ENCODE data around the gene LACTBL1.
"Not testable (repeated sequence)": the region's sequence is repeated elsewhere in the genome, so short reads cannot be mapped to it uniquely, and the experiment has no call there.

LACTBL1 gene, protein sequence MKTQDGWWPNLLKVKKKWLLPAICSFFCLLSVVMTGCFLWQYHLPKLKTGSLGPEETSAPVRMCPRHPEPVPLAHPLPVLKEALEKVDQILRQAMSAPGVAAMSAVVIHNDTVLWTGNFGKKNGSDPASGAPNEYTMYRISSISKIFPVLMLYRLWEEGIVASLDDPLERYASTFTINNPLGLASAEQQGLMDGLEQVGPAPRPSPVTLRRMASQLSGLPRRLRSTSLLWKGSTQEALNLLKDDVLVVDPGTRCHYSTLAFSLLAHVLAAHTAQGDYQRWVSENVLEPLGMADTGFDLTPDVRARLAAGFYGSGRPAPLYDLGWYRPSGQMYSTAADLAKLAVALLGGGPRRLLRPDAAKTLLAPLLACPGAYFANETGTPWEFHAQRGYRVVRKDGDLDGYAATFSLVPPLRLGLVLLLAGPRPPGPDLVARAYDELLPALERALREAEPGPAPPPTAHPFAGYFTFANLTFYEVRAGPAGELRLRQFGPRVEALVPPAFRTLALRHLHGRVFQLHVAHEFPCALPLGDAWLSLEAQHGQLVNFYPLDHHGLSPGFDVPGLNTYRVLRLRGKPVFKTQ

DNA sequence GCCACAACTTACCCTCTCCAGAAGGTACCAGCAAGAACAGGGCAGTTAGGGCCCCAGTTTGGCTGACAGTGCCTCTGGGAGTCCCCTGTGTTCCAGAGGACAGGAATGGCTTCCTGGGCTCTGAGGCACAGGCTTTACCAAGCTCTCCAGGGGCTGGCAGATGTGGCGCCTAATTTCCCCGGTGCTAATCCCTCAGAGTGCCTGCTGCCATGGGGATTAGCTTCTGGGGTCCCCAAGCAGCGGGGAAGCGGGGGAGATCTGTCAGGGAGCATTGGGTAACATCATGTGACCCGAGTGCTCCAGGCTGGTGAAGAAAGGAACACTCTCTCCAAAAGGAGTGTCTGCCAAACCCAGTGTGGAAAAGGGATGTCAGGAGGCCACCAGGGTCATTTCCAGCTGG, at the start of gene LACTBL1:
Gene LACTBL1, minus strand, starts transcription at position 107 of the 400 bp plus-strand sequence. CDS start 550 bp downstream, outside the sequence.
- in situ Hi-C loops (cut with MboI; ENCODE audit: low sequenced_read_pairs) = loop anchor here (10.0 kb wide), 1 partner anchor 212 kb away; no protein-coding TSS in a partner anchor

- in situ Hi-C loops (cut with MboI; ENCODE audit: low sequenced_read_pairs) = no loop called here
These were observed 49.2 kb upstream of the LACTBL1 start for GRCh38 chr1:23021834-23022233.

DNA sequence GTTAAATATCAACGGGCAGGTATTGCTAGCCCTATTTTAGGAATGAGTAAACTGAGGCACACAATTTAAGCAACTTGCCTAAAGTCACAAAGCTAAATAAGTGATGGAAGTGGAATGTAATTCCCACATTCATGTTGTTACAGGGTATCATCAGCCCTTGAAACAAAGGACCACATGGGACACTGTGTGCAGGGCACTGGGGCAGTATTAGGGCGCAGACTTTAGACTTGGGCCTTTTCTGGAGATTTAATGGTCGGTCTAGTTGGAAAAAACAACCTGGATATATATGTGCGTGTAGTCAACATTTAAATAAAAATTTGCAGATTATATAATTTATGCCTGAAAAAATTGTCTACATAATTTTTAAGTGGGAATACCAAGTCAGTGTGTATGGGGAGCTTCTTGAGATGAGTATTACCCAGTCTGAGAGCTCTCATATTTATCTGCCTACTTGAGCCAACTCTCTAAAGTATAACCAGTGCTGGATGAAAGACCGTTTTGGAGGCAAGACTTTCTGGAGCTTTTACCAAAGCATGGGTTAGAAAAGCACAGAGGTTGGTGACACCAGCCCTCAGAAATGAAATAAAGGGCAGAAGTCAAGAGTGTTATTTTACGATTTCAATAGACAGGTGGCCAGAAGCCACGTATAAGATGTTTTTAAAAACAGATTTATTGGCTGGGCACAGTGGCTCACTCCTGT, 48.2 kb upstream of the LACTBL1 start:
- in situ Hi-C loops (cut with MboI; ENCODE audit: low sequenced_read_pairs) = no loop called here

GRCh38 chr1:23019863-23020625, 47.4 kb upstream of the LACTBL1 start:
- in situ Hi-C loops (cut with MboI; ENCODE audit: low sequenced_read_pairs) = no loop called here

GRCh38 chr1:23019094-23019862, 46.6 kb upstream of the LACTBL1 start, which contains the start of gene KDM1A:
Gene KDM1A (plus strand): TSS chr1:23019468. CDS start chr1:23019597, 129 bp downstream.
- in situ Hi-C loops (cut with MboI; ENCODE audit: low sequenced_read_pairs) = no loop called here

GRCh38 chr1:23018661-23019093, 46.0 kb upstream of the LACTBL1 start:
- in situ Hi-C loops (cut with MboI; ENCODE audit: low sequenced_read_pairs) = no loop called here

DNA sequence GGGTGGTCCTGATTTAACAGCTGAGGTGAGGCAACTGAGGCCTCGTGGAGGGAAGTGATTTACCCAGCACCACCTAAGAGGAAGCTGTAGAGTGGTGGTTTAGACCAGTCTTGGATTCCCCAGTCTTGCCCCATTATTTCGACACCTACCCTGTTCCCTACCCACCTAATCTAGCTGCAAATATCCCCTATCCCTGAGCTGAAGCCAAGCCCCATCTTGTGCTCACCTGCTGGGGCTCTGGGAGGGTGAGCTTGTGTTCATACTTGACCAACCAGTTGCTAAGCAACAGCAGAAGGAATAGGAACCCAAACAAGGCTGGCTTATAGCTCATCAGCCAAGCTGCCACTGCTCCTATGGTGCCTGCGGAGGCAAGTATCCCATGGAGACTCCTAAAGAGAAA, 41.0 kb upstream of the LACTBL1 start:
- in situ Hi-C loops (cut with MboI; ENCODE audit: low sequenced_read_pairs) = no loop called here

- in situ Hi-C loops (cut with MboI; ENCODE audit: low sequenced_read_pairs) = not testable (repeated sequence)
These were observed 37.4 kb upstream of the LACTBL1 start for GRCh38 chr1:23010025-23010424.

GRCh38 chr1:23008901-23009300, 36.2 kb upstream of the LACTBL1 start:
- in situ Hi-C loops (cut with MboI; ENCODE audit: low sequenced_read_pairs) = no loop called here

GRCh38 chr1:23007106-23007505, 34.4 kb upstream of the LACTBL1 start:
- in situ Hi-C loops (cut with MboI; ENCODE audit: low sequenced_read_pairs) = no loop called here

GRCh38 chr1:23004769-23005168, 32.1 kb upstream of the LACTBL1 start:
- in situ Hi-C loops (cut with MboI; ENCODE audit: low sequenced_read_pairs) = not testable (repeated sequence)

DNA sequence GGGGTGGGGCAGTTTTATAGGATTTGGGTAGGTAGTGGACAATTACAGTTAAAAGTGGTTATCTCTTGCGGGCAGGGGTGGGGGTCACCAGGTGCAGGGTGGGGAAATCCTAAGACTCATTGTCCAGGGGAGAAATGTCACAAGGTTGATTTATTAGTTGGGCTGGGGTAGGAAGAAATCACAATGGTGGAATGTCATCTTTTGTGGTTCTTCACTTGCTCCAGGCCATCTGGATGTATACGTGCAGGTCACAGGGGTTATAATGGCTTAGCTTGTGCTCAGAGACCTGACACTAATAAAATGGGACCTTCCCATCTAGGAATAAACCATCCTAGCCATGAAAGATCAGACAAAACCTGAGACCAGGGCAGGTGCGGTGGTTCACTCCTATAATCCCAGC, 31.4 kb upstream of the LACTBL1 start:
- in situ Hi-C loops (cut with MboI; ENCODE audit: low sequenced_read_pairs) = no loop called here

DNA sequence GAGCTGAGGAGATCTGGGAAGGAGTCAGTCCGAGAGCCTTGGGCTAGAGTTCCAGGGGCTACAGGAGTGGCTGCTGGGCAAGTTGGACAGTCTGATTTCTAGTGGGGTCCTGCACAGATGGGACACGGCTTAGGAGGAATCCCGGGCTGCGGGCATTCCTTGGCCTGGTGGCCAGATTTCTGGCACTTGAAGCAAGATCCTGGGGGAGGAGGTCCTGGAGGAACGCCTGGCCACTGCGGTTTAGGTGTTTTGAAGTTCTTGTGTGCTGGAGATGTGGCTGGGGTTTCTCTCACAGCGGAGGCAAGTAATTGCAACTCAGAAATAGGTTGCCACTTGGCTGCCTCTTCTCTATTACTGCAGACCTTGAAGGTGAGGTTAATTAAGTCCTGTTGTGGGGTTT, 29.6 kb upstream of the LACTBL1 start:
- in situ Hi-C loops (cut with MboI; ENCODE audit: low sequenced_read_pairs) = not testable (repeated sequence)

DNA sequence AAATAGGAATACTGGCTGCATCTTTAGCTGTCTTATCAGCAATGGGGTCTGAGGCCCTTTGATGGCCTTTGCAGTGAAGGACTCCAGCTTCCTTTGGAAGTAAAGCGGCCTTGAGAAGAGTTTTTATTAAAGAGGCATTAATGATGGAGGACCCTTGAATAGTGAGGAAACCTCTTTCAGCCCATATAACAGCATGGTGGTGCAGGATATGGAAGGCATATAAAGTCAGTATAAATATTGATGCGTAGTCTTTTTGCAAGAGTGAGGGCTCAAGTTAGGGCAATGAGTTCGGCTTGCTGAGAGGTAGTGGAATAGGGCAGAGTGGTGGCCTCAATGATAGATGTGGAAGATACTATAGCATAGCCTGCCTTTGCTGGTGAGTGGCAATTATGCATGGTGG, 27.5 kb upstream of the LACTBL1 start:
- in situ Hi-C loops (cut with MboI; ENCODE audit: low sequenced_read_pairs) = not testable (repeated sequence)

GRCh38 chr1:22997528-22997927, 24.9 kb upstream of the LACTBL1 start:
- in situ Hi-C loops (cut with MboI; ENCODE audit: low sequenced_read_pairs) = not testable (repeated sequence)

DNA sequence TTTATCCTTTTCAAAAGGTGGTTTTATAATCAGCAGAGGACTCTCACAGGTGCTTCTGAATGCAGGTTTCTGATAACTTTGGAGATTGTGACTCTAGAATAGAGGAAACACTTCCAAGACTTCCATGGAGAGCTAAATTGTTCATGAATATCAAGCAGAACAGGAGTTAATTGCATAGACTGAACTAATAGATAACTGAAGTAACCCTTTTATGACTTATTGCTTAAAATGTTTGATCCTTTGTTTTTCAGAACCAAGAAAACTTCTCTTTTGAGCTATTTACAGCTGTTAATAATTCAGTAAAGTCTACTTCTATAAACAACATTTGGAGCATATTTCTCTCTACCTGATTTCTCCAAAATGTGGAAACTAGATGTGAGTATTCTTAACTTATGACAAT, 23.1 kb upstream of the LACTBL1 start:
- in situ Hi-C loops (cut with MboI; ENCODE audit: low sequenced_read_pairs) = no loop called here

- in situ Hi-C loops (cut with MboI; ENCODE audit: low sequenced_read_pairs) = not testable (repeated sequence)
These were observed 20.6 kb upstream of the LACTBL1 start for GRCh38 chr1:22993220-22993795.

DNA sequence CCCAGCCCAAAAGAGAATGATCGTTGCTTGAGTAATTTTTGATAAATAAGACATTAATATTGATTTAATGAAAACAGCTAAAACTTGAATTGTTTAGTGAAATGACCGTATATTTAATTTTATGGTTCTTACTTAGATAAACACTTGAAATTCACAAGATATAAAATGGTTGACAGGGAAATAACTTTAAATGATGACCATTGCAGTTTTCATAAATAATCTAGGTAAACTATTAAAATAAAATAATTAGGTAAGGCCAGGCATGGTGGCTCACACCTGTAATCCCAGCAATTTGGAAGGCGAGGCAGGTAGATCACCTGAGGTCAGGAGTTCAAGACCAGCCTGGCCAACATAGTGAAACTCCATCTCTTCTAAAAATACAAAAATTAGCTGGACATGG, 19.7 kb upstream of the LACTBL1 start:
- in situ Hi-C loops (cut with MboI; ENCODE audit: low sequenced_read_pairs) = not testable (repeated sequence)

- in situ Hi-C loops (cut with MboI; ENCODE audit: low sequenced_read_pairs) = no loop called here
These were observed 11.3 kb upstream of the LACTBL1 start for GRCh38 chr1:22983944-22984343.

GRCh38 chr1:22980471-22980790, 7.8 kb upstream of the LACTBL1 start:
- in situ Hi-C loops (cut with MboI; ENCODE audit: low sequenced_read_pairs) = not testable (repeated sequence)
